GM12891 (cell line): ENCODE measurements around the gene NAA35.

ENCODE experiments used
- POLR2A ChIP-seq: IDR thresholded peaks from 2 replicates; pipeline ENCODE4 v1.6.1; 2011; ENCODE audit warnings: low read depth, low read length, control low read depth
- POLR2AphosphoS5 ChIP-seq: IDR thresholded peaks from 2 replicates; pipeline ENCODE4 v1.6.1; 2011; ENCODE audit warnings: low read depth, low read length, control low read depth
- SPI1 ChIP-seq: IDR thresholded peaks from 2 replicates; pipeline ENCODE4 v1.6.1; 2011; ENCODE audit warnings: low read depth, low read length, control low read depth
- TAF1 ChIP-seq: IDR thresholded peaks from 2 replicates; pipeline ENCODE4 v1.6.1; 2011; ENCODE audit warnings: low read depth, low read length, control low read depth

DNA sequence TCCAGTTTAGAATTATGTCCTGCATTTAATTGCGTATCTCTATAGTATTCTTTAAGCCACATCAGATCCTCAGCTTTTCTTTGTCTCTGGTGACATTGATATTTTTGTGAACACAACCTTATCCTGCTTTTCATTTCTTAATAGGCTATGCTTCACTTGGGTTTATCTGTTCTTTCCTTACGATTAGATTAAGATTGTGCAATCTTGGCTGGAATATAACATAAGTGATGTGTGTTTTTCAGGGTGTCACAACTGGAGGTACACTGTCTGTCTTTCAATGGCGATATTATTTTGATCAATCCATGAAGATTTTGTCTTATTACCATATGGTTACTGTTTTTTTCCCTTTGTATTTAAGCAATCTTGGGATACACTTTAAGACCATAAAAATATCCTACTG is 23.6 kb downstream of the NAA35 start:
- TF ChIP-seq POLR2A (no peak), POLR2AphosphoS5 (no peak), TAF1 (no peak), SPI1 (no peak)
